OCI-LY1 (cell line): ENCODE results near the gene LHX6.

Experiments
- H2AFZ ChIP-seq: fragments of 200-600 bp; sonication (generic), shearing (Covaris generic); 2 replicates; pipeline ENCODE4 v1.6.0; 2014; ENCODE audit warnings: antibody characterized with exemption, mild to moderate bottlenecking, low read length
- H3F3A ChIP-seq: fragments of 200-600 bp; sonication (generic), shearing (Covaris generic); 2 replicates; pipeline ENCODE4 v1.6.0; 2014; ENCODE audit warnings: mild to moderate bottlenecking, antibody characterized with exemption, low read length, moderate library complexity; ENCODE audit not compliant: insufficient read depth
- H3K27ac ChIP-seq: fragments of 200-600 bp; sonication (generic); 2 replicates; pipeline ENCODE4 v1.5.1; 2014; ENCODE audit warnings: low read length, mixed run types, mild to moderate bottlenecking, low read depth; ENCODE audit not compliant: poor library complexity, severe bottlenecking
- H3K27me3 ChIP-seq: fragments of 200-600 bp; sonication (generic); 2 replicates; pipeline ENCODE4 v1.6.0; 2014; ENCODE audit warnings: antibody characterized with exemption, mild to moderate bottlenecking, low read length, moderate library complexity; ENCODE audit not compliant: insufficient read depth
- H3K36me3 ChIP-seq: fragments of 200-600 bp; sonication (generic); 2 replicates; pipeline ENCODE4 v1.6.1; 2014; ENCODE audit warnings: mild to moderate bottlenecking, antibody characterized with exemption, low read length, moderate library complexity, mixed read lengths; ENCODE audit not compliant: insufficient read depth
- H3K4me1 ChIP-seq: fragments of 200-600 bp; sonication (generic); 2 replicates; pipeline ENCODE4 v1.5.1; 2014; ENCODE audit warnings: mild to moderate bottlenecking, low read length, moderate library complexity; ENCODE audit not compliant: insufficient read depth, severe bottlenecking
- H3K4me2 ChIP-seq: fragments of 200-600 bp; sonication (generic), shearing (Covaris generic); 2 replicates; pipeline ENCODE4 v1.6.1; 2014; ENCODE audit warnings: low read length
- H3K4me3 ChIP-seq: fragments of 200-600 bp; sonication (generic); 2 replicates; pipeline ENCODE4 v1.5.1; 2014; ENCODE audit warnings: low read length, low read depth, mild to moderate bottlenecking, mixed read lengths; ENCODE audit not compliant: poor library complexity, severe bottlenecking
- H3K79me2 ChIP-seq: fragments of 200-600 bp; shearing (Covaris generic); 2 replicates; pipeline ENCODE4 v1.6.1; 2016; ENCODE audit warnings: mixed run types, low read length, mixed read lengths; ENCODE audit not compliant: insufficient read depth
- H3K9ac ChIP-seq: fragments of 200-600 bp; sonication (generic), shearing (Covaris generic); 2 replicates; pipeline ENCODE4 v1.6.1; 2014; ENCODE audit warnings: mild to moderate bottlenecking, low read length, mixed read lengths
- H3K9me2 ChIP-seq: fragments of 200-600 bp; sonication (generic), shearing (Covaris generic); 2 replicates; pipeline ENCODE4 v1.6.1; 2014; ENCODE audit warnings: low read depth, mild to moderate bottlenecking, low read length, mixed read lengths
- H3K9me3 ChIP-seq: fragments of 200-600 bp; shearing (Covaris generic); 2 replicates; pipeline ENCODE4 v1.6.1; 2014; ENCODE audit warnings: low read length, mixed read lengths
- H4K20me1 ChIP-seq: fragments of 200-600 bp; sonication (generic), shearing (Covaris generic); 2 replicates; pipeline ENCODE4 v1.6.0; 2016; ENCODE audit warnings: mild to moderate bottlenecking, low read length; ENCODE audit not compliant: insufficient read depth
- CTCF ChIP-seq: fragments of 200-600 bp; sonication (generic), shearing (Covaris generic); IDR thresholded peaks from 2 replicates; pipeline ENCODE4 v1.5.1; 2017; ENCODE audit warnings: mild to moderate bottlenecking, antibody characterized with exemption, low read length, moderate library complexity, mixed read lengths
- EZH2 ChIP-seq: fragments of 200-600 bp; sonication (generic), shearing (Covaris generic); IDR thresholded peaks from 2 replicates; pipeline ENCODE4 v1.8.0; 2017; ENCODE audit warnings: borderline replicate concordance, mixed run types, mild to moderate bottlenecking, antibody characterized with exemption, low read length, moderate library complexity, mixed read lengths

The LHX6 gene

GRCh38 chr9:122254761-122255160 lies 26.0 kb upstream of the LHX6 start:
- Histone ChIP-seq H4K20me1 (no peaks in the 10 kb centered on the region; the same call in 1 of the 2 replicates), H3F3A (no peaks in the 10 kb centered on the region), H3K9me2 (no peaks in the 10 kb centered on the region), H3K27ac (no peak overlapping the region), H3K4me2 (no peak overlapping the region), H3K9ac (no peak overlapping the region), H3K36me3 (peaks cover 73% of the 10 kb centered on the region), H3K79me2 (no peaks in the 10 kb centered on the region; the same call in 1 of the 2 replicates), H2AFZ (no peak overlapping the region), H3K27me3 (no peaks in the 10 kb centered on the region), H3K4me3 (no peak overlapping the region), H3K4me1 (no peaks in the 10 kb centered on the region), H3K9me3 (no peaks in the 10 kb centered on the region)
- TF ChIP-seq EZH2 (no peak), CTCF (no peak)

GRCh38 chr9:122252796-122253195 lies 24.0 kb upstream of the LHX6 start:
- TF ChIP-seq EZH2 (no peak), CTCF (no peak)
- H3K4me3 ChIP-seq: no peak overlapping the region
- no peaks in the 10 kb centered on the region; the same call in 1 of the 2 replicates for H4K20me1 ChIP-seq
- H3K27me3 ChIP-seq: no peaks in the 10 kb centered on the region
- peaks cover 78% of the 10 kb centered on the region for H3K36me3 ChIP-seq
- H3K9me3 ChIP-seq: no peaks in the 10 kb centered on the region
- H3K4me2 ChIP-seq: no peak overlapping the region
- no peaks in the 10 kb centered on the region for H3K4me1 ChIP-seq
- no peak overlapping the region for H2AFZ ChIP-seq
- no peak overlapping the region for H3K27ac ChIP-seq
- no peaks in the 10 kb centered on the region for H3F3A ChIP-seq
- H3K79me2 ChIP-seq: no peaks in the 10 kb centered on the region; the same call in 1 of the 2 replicates
- H3K9me2 ChIP-seq: no peaks in the 10 kb centered on the region
- H3K9ac ChIP-seq: no peak overlapping the region

DNA sequence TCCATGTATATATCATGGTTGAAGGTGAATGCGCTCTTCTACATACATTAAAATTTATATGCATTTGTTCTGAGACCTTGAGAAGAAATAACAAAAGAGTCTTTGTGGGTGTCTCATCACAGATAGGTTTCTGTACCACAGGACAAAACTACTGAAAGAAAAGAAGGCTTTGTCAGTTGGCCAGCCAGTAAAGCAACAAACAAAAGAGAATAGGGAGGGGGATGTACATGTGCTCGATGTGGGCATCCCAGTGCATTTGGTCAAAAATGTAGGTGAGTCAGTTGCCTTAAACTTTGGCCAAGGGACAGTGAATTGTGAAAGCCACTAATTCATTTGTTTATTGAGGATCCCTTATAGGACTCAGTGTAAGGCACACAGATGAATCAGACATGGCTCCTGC lies 22.6 kb upstream of the LHX6 start:
- Histone ChIP-seq H3K4me3 (no peak overlapping the region), H3K4me1 (no peaks in the 10 kb centered on the region), H3K9ac (no peak overlapping the region), H4K20me1 (no peaks in the 10 kb centered on the region), H3K9me3 (no peaks in the 10 kb centered on the region), H3K27me3 (no peaks in the 10 kb centered on the region), H2AFZ (no peak overlapping the region), H3K36me3 (peaks cover 77% of the 10 kb centered on the region), H3F3A (no peaks in the 10 kb centered on the region), H3K27ac (no peak overlapping the region), H3K4me2 (no peak overlapping the region), H3K79me2 (no peaks in the 10 kb centered on the region), H3K9me2 (no peaks in the 10 kb centered on the region)
- TF ChIP-seq CTCF: no peak
- no peak for TF ChIP-seq EZH2
